ENCODE data around the gene EIF5A. TPM values are rescaled to one million over a fixed set of nuclear protein-coding genes. Genes with fewer than 3 reads are reported as not detected.

EIF5A gene
- total and polyA plus RNA-seq, 2 experiments from 2014 or later: 319 to 988 TPM

GRCh38 chr17:7307686-7308624, 527 bp downstream of the EIF5A start:
- H3K27me3 ChIP-seq: no peaks in the 10 kb centered on the region
- peak overlapping the region; percentile 90 for H3K4me3 ChIP-seq
- no peaks in the 10 kb centered on the region for H3K9me3 ChIP-seq (ENCODE audit: low read depth)
- H3K4me1 ChIP-seq (ENCODE audit: low read depth): peaks cover 10% of the 10 kb centered on the region
- H3K36me3 ChIP-seq: peaks cover 26% of the 10 kb centered on the region
- DNase-seq (ENCODE audit: low read depth in 1 of 2, low spot score in 1 of 2): peak; percentile 56 to 59
- TF ChIP-seq CTCF (IDR thresholded peaks at IDR 0.05; ENCODE audit: low read depth, low read length): peak; percentile 8
- peak overlapping the region; percentile 99 for H3K27ac ChIP-seq

GRCh38 chr17:7308625-7309433, 1.4 kb downstream of the EIF5A start:
- DNase-seq (ENCODE audit: low read depth in 1 of 2, low spot score in 1 of 2): peak; percentile 80 to 86

GRCh38 chr17:7309628-7310027, 2.2 kb downstream of the EIF5A start:
- no peak for DNase-seq (ENCODE audit: low read depth in 1 of 2, low spot score in 1 of 2)
- H3K9me3 ChIP-seq (ENCODE audit: low read depth): no peaks in the 10 kb centered on the region
- peaks cover 35% of the 10 kb centered on the region for H3K36me3 ChIP-seq
- H3K27me3 ChIP-seq: no peaks in the 10 kb centered on the region
- H3K27ac ChIP-seq: peak overlapping the region; percentile 99
- H3K4me1 ChIP-seq (ENCODE audit: low read depth): peaks cover 17% of the 10 kb centered on the region
- H3K4me3 ChIP-seq: peak overlapping the region; percentile 90
- TF ChIP-seq CTCF (IDR thresholded peaks at IDR 0.05; ENCODE audit: low read depth, low read length): no peak

More at GRCh38 chr17:7308625-7309433, 1.4 kb downstream of the EIF5A start:
- Histone ChIP-seq H3K4me1 (ENCODE audit: low read depth) (peaks cover 10% of the 10 kb centered on the region), H3K9me3 (ENCODE audit: low read depth) (no peaks in the 10 kb centered on the region), H3K27me3 (no peaks in the 10 kb centered on the region), H3K36me3 (peaks cover 35% of the 10 kb centered on the region), H3K27ac (peak overlapping the region; percentile 99), H3K4me3 (peak overlapping the region; percentile 90)
- no peak for TF ChIP-seq CTCF (IDR thresholded peaks at IDR 0.05; ENCODE audit: low read depth, low read length)

GRCh38 chr17:7311110-7311705, 3.8 kb downstream of the EIF5A start:
- Histone ChIP-seq H3K4me3 (no peak overlapping the region), H3K9me3 (ENCODE audit: low read depth) (no peaks in the 10 kb centered on the region), H3K36me3 (peaks cover 35% of the 10 kb centered on the region)

More at GRCh38 chr17:7311110-7311705, 3.8 kb downstream of the EIF5A start:
- Histone ChIP-seq H3K4me1 (ENCODE audit: low read depth) (peaks cover 17% of the 10 kb centered on the region), H3K27me3 (no peaks in the 10 kb centered on the region), H3K27ac (no peak overlapping the region)
- no peak for DNase-seq (ENCODE audit: low read depth in 1 of 2, low spot score in 1 of 2)
- no peak for TF ChIP-seq CTCF (IDR thresholded peaks at IDR 0.05; ENCODE audit: low read depth, low read length)

Measured in cardiac muscle cell (in vitro differentiated cells and primary cell).